Loucy (cell line): ENCODE data around the gene ARRB1.

Experiments
- H2AFZ ChIP-seq: fragments of 200-600 bp; sonication (generic); 2 replicates; pipeline ENCODE4 v1.6.0; 2016; ENCODE audit warnings: antibody characterized with exemption, mild to moderate bottlenecking, low read length, moderate library complexity
- H3F3A ChIP-seq: fragments of 200-600 bp; 2 replicates; pipeline ENCODE4 v1.6.0; 2016; ENCODE audit warnings: antibody characterized with exemption, low read depth, mild to moderate bottlenecking
- H3K27me3 ChIP-seq: fragments of 200-600 bp; sonication (generic); 2 replicates; pipeline ENCODE4 v1.6.1; 2014; ENCODE audit warnings: low read length, mild to moderate bottlenecking; ENCODE audit not compliant: insufficient read depth, poor library complexity, severe bottlenecking
- H3K36me3 ChIP-seq: fragments of 200-600 bp; sonication (generic); 2 replicates; pipeline ENCODE4 v1.6.1; 2016; ENCODE audit warnings: low read length; ENCODE audit not compliant: insufficient read depth
- H3K4me1 ChIP-seq: fragments of 200-600 bp; sonication (generic); 2 replicates; pipeline ENCODE4 v1.5.1; 2014; ENCODE audit warnings: low read length, mild to moderate bottlenecking; ENCODE audit not compliant: insufficient read depth, poor library complexity, severe bottlenecking
- H3K4me2 ChIP-seq: fragments of 200-600 bp; sonication (generic); 2 replicates; pipeline ENCODE4 v1.6.0; 2014; ENCODE audit warnings: antibody characterized with exemption, low read length, low read depth, mild to moderate bottlenecking; ENCODE audit not compliant: poor library complexity, severe bottlenecking
- H3K4me3 ChIP-seq: fragments of 200-600 bp; sonication (generic); 2 replicates; pipeline ENCODE4 v1.5.1; 2014; ENCODE audit warnings: low read length, mild to moderate bottlenecking, mixed read lengths; ENCODE audit not compliant: poor library complexity, severe bottlenecking
- H3K79me2 ChIP-seq: fragments of 200-600 bp; sonication (generic); 2 replicates; pipeline ENCODE4 v1.6.1; 2014; ENCODE audit warnings: low read length; ENCODE audit not compliant: insufficient read depth
- H3K9ac ChIP-seq: fragments of 200-600 bp; sonication (generic); 2 replicates; pipeline ENCODE4 v1.6.0; 2014; ENCODE audit warnings: mild to moderate bottlenecking, low read depth, low read length, moderate library complexity; ENCODE audit not compliant: poor library complexity, severe bottlenecking
- H3K9me2 ChIP-seq: fragments of 200-600 bp; sonication (generic); replicated peaks from 2 replicates; pipeline ENCODE4 v1.6.1; 2016; ENCODE audit warnings: low read depth, low read length, mixed read lengths
- H3K9me3 ChIP-seq: fragments of 200-600 bp; sonication (generic); 2 replicates; pipeline ENCODE4 v1.6.1; 2014; ENCODE audit warnings: mild to moderate bottlenecking, antibody characterized with exemption, low read length, low read depth; ENCODE audit not compliant: insufficient read depth
- H4K20me1 ChIP-seq: fragments of 200-600 bp; sonication (generic); 2 replicates; pipeline ENCODE4 v1.6.0; 2014; ENCODE audit warnings: antibody characterized with exemption, low read length, mild to moderate bottlenecking; ENCODE audit not compliant: insufficient read depth, poor library complexity, severe bottlenecking
- CTCF ChIP-seq: fragments of 200-600 bp; sonication (generic); conservative IDR thresholded peaks from 2 replicates; pipeline ENCODE4 v1.5.1; 2014; ENCODE audit warnings: mild to moderate bottlenecking, antibody characterized with exemption, low read length
- EZH2phosphoT487 ChIP-seq: fragments of 200-600 bp; IDR thresholded peaks from 2 replicates; pipeline ENCODE4 v1.6.1; 2018; ENCODE audit warnings: antibody characterized with exemption, mild to moderate bottlenecking, moderate library complexity, borderline replicate concordance

ARRB1 gene

GRCh38 chr11:75342231-75342918 lies 9.1 kb downstream of the ARRB1 start:
- peaks cover 97% of the 10 kb centered on the region for H3K79me2 ChIP-seq
- no peaks in the 10 kb centered on the region for H3K27me3 ChIP-seq
- no peaks in the 10 kb centered on the region for H3K9me2 ChIP-seq
- peak overlapping the region; percentile 63 for H3K4me3 ChIP-seq
- TF ChIP-seq EZH2phosphoT487 (no peak), CTCF (0 out of 2 replicates have a peak, but pooled peaks have one; percentile 23)
- H3K4me2 ChIP-seq: peak overlapping the region; percentile 84
- H3F3A ChIP-seq: no peaks in the 10 kb centered on the region
- peak overlapping the region; percentile 80 for H3K9ac ChIP-seq
- H3K4me1 ChIP-seq: peaks cover 94% of the 10 kb centered on the region
- no peaks in the 10 kb centered on the region for H3K9me3 ChIP-seq
- peaks cover 18% of the 10 kb centered on the region for H4K20me1 ChIP-seq
- H2AFZ ChIP-seq: no peak overlapping the region
- no peaks in the 10 kb centered on the region for H3K36me3 ChIP-seq

- Histone ChIP-seq H3F3A (no peaks in the 10 kb centered on the region), H3K4me1 (peaks cover 94% of the 10 kb centered on the region), H3K9me3 (no peaks in the 10 kb centered on the region), H3K79me2 (peaks cover 97% of the 10 kb centered on the region), H4K20me1 (peaks cover 11% of the 10 kb centered on the region), H2AFZ (no peak overlapping the region), H3K27me3 (no peaks in the 10 kb centered on the region), H3K36me3 (peaks cover 4% of the 10 kb centered on the region; the same call in 1 of the 2 replicates), H3K4me2 (peak overlapping the region; percentile 84), H3K9me2 (no peaks in the 10 kb centered on the region), H3K4me3 (peak overlapping the region; percentile 63), H3K9ac (peak overlapping the region; percentile 80)
- TF ChIP-seq EZH2phosphoT487: no peak
- TF ChIP-seq CTCF: no peak
Observed at GRCh38 chr11:75341612-75342011, 9.8 kb downstream of the ARRB1 start.

DNA sequence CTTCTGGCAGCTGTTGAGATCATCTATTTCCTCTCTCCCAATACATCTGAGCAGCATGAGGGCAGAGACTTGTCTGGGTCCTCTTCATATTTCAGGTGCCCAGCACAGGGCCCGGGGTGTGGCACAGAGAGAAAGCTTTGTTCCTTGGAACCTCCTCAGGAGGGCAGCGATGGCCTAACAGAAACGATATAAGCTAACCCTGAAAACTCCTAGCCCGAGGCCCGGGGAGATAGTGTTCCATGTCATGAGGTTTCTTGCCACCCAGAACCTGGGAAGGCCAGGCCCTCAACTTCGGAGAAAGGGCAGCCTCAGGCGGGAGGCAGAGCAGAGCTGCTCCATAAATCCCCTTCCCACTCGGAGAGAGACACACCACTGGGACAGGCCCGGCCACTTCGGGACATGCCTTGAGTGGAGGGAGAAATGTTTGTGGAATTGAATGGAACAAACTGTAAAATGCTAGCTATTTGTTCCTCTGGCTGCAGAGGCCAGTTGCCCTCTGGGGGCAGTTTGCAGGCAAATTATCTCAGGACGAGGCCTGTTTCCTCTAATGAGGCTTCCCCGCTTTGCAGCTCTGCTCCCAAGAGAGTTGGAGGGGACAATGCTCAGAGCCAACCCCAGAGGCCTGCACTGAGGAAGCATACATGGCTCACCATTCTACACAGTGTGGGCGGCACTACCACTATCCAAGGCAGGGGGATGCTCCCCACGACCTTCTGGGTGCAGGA lies 11.6 kb downstream of the ARRB1 start:
- H3K4me1 ChIP-seq: peaks cover 83% of the 10 kb centered on the region
- H3K9ac ChIP-seq: peak overlapping the region; percentile 80

More for the DNA sequence above, 11.6 kb downstream of the ARRB1 start:
- TF ChIP-seq EZH2phosphoT487 (no peak), CTCF (peak; percentile 61)
- no peaks in the 10 kb centered on the region for H3F3A ChIP-seq
- peaks cover 6% of the 10 kb centered on the region; the same call in 1 of the 2 replicates for H3K36me3 ChIP-seq
- H3K4me3 ChIP-seq: peak overlapping the region; percentile 63
- no peaks in the 10 kb centered on the region for H4K20me1 ChIP-seq
- H3K9me3 ChIP-seq: no peaks in the 10 kb centered on the region
- H3K4me2 ChIP-seq: peak overlapping the region; percentile 84
- no peak overlapping the region for H2AFZ ChIP-seq
- no peaks in the 10 kb centered on the region for H3K9me2 ChIP-seq
- peaks cover 97% of the 10 kb centered on the region for H3K79me2 ChIP-seq
- no peaks in the 10 kb centered on the region for H3K27me3 ChIP-seq
